ENCODE data around the gene GPR176.

DNA sequence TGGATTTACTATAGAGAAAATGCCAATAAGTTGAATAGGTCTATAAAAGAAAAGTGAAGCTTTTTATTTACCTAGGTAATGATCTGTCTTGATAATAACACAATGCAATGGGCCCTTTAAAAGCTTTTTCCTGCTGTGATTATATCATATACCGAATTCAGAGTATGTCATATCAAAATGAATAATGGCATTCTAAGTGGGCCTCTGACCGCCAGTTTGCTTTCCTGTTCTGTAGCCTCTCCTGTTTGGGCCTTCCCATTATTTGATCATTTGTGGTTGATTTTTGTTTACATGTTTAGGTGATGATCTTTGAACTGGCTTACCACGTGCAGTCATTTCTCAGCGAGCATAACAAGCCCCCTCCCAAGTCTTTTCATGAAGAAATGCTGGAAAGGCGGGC lies 28.8 kb upstream of the GPR176 start:
- TF ChIP-seq TCF12 (IDR thresholded peaks at IDR 0.05) (no peak), RAD21 (IDR thresholded peaks at IDR 0.05; ENCODE audit: low read length) (no peak), EP300 (IDR thresholded peaks at IDR 0.05; ENCODE audit: borderline replicate concordance in 1 of 2, low read depth in 1 of 2, low read length in 1 of 2) (no peak), JUND (IDR thresholded peaks at IDR 0.05) (no peak), EZH2phosphoT487 (IDR thresholded peaks at IDR 0.05; ENCODE audit: borderline replicate concordance, low read depth) (no peak), POLR2AphosphoS5 (IDR thresholded peaks at IDR 0.05; ENCODE audit: low read depth, low read length) (no peak), SIN3A (IDR thresholded peaks at IDR 0.05; ENCODE audit: borderline replicate concordance, low read depth, low read length) (no peak), MXI1 (IDR thresholded peaks at IDR 0.05; ENCODE audit: low read depth, low read length) (no peak)
- TF ChIP-seq, protein P1, sequence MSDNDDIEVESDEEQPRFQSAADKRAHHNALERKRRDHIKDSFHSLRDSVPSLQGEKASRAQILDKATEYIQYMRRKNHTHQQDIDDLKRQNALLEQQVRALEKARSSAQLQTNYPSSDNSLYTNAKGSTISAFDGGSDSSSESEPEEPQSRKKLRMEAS (IDR thresholded peaks at IDR 0.05; ENCODE audit: low read depth): no peak
- TF ChIP-seq, protein P2, sequence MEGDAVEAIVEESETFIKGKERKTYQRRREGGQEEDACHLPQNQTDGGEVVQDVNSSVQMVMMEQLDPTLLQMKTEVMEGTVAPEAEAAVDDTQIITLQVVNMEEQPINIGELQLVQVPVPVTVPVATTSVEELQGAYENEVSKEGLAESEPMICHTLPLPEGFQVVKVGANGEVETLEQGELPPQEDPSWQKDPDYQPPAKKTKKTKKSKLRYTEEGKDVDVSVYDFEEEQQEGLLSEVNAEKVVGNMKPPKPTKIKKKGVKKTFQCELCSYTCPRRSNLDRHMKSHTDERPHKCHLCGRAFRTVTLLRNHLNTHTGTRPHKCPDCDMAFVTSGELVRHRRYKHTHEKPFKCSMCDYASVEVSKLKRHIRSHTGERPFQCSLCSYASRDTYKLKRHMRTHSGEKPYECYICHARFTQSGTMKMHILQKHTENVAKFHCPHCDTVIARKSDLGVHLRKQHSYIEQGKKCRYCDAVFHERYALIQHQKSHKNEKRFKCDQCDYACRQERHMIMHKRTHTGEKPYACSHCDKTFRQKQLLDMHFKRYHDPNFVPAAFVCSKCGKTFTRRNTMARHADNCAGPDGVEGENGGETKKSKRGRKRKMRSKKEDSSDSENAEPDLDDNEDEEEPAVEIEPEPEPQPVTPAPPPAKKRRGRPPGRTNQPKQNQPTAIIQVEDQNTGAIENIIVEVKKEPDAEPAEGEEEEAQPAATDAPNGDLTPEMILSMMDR (IDR thresholded peaks at IDR 0.05): no peak
- TF ChIP-seq, protein P3, sequence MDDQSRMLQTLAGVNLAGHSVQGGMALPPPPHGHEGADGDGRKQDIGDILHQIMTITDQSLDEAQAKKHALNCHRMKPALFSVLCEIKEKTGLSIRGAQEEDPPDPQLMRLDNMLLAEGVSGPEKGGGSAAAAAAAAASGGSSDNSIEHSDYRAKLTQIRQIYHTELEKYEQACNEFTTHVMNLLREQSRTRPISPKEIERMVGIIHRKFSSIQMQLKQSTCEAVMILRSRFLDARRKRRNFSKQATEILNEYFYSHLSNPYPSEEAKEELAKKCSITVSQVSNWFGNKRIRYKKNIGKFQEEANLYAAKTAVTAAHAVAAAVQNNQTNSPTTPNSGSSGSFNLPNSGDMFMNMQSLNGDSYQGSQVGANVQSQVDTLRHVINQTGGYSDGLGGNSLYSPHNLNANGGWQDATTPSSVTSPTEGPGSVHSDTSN (IDR thresholded peaks at IDR 0.05): no peak
- TF ChIP-seq, protein P4, sequence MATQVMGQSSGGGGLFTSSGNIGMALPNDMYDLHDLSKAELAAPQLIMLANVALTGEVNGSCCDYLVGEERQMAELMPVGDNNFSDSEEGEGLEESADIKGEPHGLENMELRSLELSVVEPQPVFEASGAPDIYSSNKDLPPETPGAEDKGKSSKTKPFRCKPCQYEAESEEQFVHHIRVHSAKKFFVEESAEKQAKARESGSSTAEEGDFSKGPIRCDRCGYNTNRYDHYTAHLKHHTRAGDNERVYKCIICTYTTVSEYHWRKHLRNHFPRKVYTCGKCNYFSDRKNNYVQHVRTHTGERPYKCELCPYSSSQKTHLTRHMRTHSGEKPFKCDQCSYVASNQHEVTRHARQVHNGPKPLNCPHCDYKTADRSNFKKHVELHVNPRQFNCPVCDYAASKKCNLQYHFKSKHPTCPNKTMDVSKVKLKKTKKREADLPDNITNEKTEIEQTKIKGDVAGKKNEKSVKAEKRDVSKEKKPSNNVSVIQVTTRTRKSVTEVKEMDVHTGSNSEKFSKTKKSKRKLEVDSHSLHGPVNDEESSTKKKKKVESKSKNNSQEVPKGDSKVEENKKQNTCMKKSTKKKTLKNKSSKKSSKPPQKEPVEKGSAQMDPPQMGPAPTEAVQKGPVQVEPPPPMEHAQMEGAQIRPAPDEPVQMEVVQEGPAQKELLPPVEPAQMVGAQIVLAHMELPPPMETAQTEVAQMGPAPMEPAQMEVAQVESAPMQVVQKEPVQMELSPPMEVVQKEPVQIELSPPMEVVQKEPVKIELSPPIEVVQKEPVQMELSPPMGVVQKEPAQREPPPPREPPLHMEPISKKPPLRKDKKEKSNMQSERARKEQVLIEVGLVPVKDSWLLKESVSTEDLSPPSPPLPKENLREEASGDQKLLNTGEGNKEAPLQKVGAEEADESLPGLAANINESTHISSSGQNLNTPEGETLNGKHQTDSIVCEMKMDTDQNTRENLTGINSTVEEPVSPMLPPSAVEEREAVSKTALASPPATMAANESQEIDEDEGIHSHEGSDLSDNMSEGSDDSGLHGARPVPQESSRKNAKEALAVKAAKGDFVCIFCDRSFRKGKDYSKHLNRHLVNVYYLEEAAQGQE (IDR thresholded peaks at IDR 0.05; ENCODE audit: low read depth, low read length): no peak
- TF ChIP-seq, protein P5, sequence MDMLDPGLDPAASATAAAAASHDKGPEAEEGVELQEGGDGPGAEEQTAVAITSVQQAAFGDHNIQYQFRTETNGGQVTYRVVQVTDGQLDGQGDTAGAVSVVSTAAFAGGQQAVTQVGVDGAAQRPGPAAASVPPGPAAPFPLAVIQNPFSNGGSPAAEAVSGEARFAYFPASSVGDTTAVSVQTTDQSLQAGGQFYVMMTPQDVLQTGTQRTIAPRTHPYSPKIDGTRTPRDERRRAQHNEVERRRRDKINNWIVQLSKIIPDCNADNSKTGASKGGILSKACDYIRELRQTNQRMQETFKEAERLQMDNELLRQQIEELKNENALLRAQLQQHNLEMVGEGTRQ (IDR thresholded peaks at IDR 0.05; ENCODE audit: borderline replicate concordance, low read depth, low read length): no peak

Measured in SK-N-SH (cell line).